Aorta (tissue), 5 donors: Measurements from ENCODE around the gene KIAA0930. TPM values are rescaled to one million over a fixed set of nuclear protein-coding genes. Genes with fewer than 3 reads are reported as not detected.
A peak's percentile ranks its signal among the peaks of the same experiment; 100 is the strongest.

Source experiments
- ATAC-seq: fragments of 200-7000 bp; cut with Tn5 transposase; one replicate; pipeline ENCODE4 v1.9.1; 2022; ENCODE audit warnings: moderate library complexity; ENCODE audit not compliant: low FRiP score
- DNase-seq, 2 donors: peaks; one replicate each; pipeline ENCODE4 v3.0.0-alpha.2; 2020
- H3K27ac ChIP-seq, 2 donors: one replicate each; pipeline ENCODE4 v1.5.1; 2013; ENCODE audit warnings: low read length in 2 of 2, mild to moderate bottlenecking in 2 of 2, moderate library complexity in 2 of 2, control low read depth in 1 of 2, inconsistent platforms in 1 of 2, low read depth in 1 of 2
- H3K27me3 ChIP-seq, 2 donors: one replicate each; pipeline ENCODE4 v1.6.1; 2013; ENCODE audit warnings: control low read depth in 1 of 2, low read length in 1 of 2, mild to moderate bottlenecking in 1 of 2, moderate library complexity in 1 of 2; ENCODE audit not compliant: insufficient read depth in 2 of 2, control insufficient read depth in 1 of 2
- H3K36me3 ChIP-seq, 2 donors: one replicate each; pipeline ENCODE4 v1.6.1; 2013; ENCODE audit warnings: control low read depth in 1 of 2, low read length in 1 of 2, mild to moderate bottlenecking in 1 of 2; ENCODE audit not compliant: insufficient read depth in 2 of 2, control insufficient read depth in 1 of 2
- H3K4me1 ChIP-seq, 2 donors: one replicate each; pipeline ENCODE4 v1.6.1; 2013; ENCODE audit warnings: low read length in 2 of 2, control low read depth in 1 of 2, mild to moderate bottlenecking in 1 of 2, moderate library complexity in 1 of 2; ENCODE audit not compliant: insufficient read depth in 2 of 2, control insufficient read depth in 1 of 2
- H3K4me3 ChIP-seq, 2 donors: one replicate each; pipeline ENCODE4 v1.5.1; 2013; ENCODE audit warnings: low read length in 2 of 2, control low read depth in 1 of 2, mild to moderate bottlenecking in 1 of 2
- H3K9me3 ChIP-seq: one replicate; pipeline ENCODE4 v1.6.1; 2013; ENCODE audit warnings: mild to moderate bottlenecking, low read length; ENCODE audit not compliant: control insufficient read depth
- WGBS, 2 donors: extraction: QIAGEN DNeasy Blood & Tissue Kit; methylation state at CpG; one replicate each; pipeline ENCODE4 v1.1.7; 2013; 5-methylcytosine and 5-hydroxymethylcytosine counted together
- intact Hi-C, 2 donors: fragments of 100-400 bp; cut with DNase I; formaldehyde crosslinking; loops; one replicate each; pipeline versions ENCODE4 v1.14.2 to v1.15.0; 2022
- polyA plus RNA-seq, 2 donors: library from polyadenylated mRNA; stranded (reverse); fragments of 200-250 nt; gene quantifications; one replicate each; pipeline ENCODE4 v1.2.3, GENCODE V29; 2013
- total RNA-seq, 2 donors: library from RNA; stranded (reverse); fragmentation: NEBNext Ultra II Directional; extraction: Animal tissue kit (Norgen Biotek cat#: 25700); gene quantifications; one replicate each; pipeline ENCODE4 v1.2.1, GENCODE V29; 2021
- donor health status: healthy with polysubstance abuse.
- donor health status: Bipolar disorder and iron deficiency.
- donor health status: DM: no; HTN: no; CAD: no.
- donor health status: DM: no; HTN: no; CAD: no.
- donor health status: DM: yes; HTN: yes; CAD: no.

KIAA0930 gene
- total and polyA plus RNA-seq, 4 donors, result 36.6 to 101 (median 65.3) TPM

DNA sequence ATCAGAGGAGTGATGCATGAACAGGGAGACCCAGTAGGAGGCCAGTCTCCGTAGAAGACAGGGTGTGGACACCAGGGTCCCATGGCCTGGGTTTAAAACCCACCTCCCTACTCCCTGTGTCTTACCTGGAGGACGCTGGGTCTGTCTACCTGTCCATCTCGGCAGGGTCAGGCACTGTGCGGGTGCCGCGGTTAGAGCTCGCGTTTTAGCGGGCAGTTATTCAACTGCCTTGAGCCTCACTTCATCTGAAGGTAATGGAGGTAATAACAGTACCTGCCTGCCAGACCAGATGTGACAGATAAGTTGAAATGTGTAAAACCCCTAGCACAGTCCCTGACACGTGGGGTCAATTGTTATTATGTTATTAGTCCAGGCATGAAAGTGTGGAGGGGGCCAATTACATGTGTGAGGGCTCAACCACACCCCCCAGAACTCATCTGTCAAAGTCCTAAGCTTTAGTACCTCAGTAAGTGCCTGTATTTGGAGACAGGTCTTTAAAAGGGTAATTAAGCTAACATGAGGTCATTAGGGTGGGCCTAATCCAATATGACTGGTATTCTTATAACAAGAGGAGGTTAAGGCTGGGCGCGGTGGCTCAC is 35.9 kb upstream of the KIAA0930 start:
- no peak for ATAC-seq
- 90 to 92% methylated on average over 12 of the region's 12 CpGs for WGBS, 2 donors
- intact Hi-C loops, result loop anchor here in 1 of 2 donors (5.0 kb wide), 1 partner anchor 36 kb away; no protein-coding TSS in a partner anchor
- Histone ChIP-seq H3K9me3 (no peaks in the 10 kb centered on the region), H3K4me3 (no peak overlapping the region), H3K27me3 (no peaks in the 10 kb centered on the region), H3K36me3 (no peaks in the 10 kb centered on the region), H3K27ac (no peak overlapping the region), H3K4me1 (no peaks in the 10 kb centered on the region)
- DNase-seq, result peak in 1 of 2 donors; percentile 56

GRCh38 chr22:45273452-45274075 is 32.9 kb upstream of the KIAA0930 start:
- intact Hi-C loops, result loop anchor here in 1 of 2 donors (5.0 kb wide), 1 partner anchor 34 kb away; the partner anchor contains the start of gene FAM118A
- no peak overlapping the region for H3K27ac ChIP-seq
- ATAC-seq, result no peak
- peak in 1 of 2 donors; percentile 63 for DNase-seq
- no peaks in the 10 kb centered on the region for H3K4me1 ChIP-seq
- no peaks in the 10 kb centered on the region for H3K27me3 ChIP-seq
- no peaks in the 10 kb centered on the region for H3K36me3 ChIP-seq
- no peaks in the 10 kb centered on the region for H3K9me3 ChIP-seq
- WGBS, 2 donors, result 85 to 89% methylated on average over 15 of the region's 15 CpGs
- H3K4me3 ChIP-seq, result no peak overlapping the region

DNA sequence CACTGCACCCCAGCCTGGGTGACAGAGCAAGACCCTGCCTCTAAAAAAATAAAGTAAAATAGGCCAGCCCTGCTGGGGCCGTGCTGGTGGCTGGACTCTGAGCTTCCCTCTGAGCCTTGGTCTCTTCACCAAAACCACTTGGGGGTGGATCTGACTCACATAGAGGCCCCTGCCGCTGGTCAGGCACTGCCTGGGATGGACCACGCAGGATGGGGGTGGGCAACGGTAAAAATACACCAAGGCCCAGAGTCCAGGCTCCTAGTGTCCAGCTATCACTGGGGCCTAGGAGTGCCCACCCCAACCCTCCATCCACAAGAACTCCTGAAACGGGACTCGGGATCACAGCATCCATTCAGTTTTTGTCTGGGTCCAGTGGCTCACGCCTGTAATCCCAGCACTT is 31.8 kb upstream of the KIAA0930 start:
- ATAC-seq, result no peak
- 76 to 79% methylated on average over 7 of the region's 7 CpGs for WGBS, 2 donors
- Histone ChIP-seq H3K36me3 (no peaks in the 10 kb centered on the region), H3K9me3 (no peaks in the 10 kb centered on the region), H3K27ac (peak overlapping the region; percentile 91 to 93), H3K4me1 (no peaks in the 10 kb centered on the region), H3K27me3 (no peaks in the 10 kb centered on the region), H3K4me3 (no peak overlapping the region)
- intact Hi-C loops, result loop anchor here in 1 of 2 donors (5.0 kb wide), 1 partner anchor 35 kb away; the partner anchor contains the start of gene FAM118A
- DNase-seq, result peak in 1 of 2 donors; percentile 36

DNA sequence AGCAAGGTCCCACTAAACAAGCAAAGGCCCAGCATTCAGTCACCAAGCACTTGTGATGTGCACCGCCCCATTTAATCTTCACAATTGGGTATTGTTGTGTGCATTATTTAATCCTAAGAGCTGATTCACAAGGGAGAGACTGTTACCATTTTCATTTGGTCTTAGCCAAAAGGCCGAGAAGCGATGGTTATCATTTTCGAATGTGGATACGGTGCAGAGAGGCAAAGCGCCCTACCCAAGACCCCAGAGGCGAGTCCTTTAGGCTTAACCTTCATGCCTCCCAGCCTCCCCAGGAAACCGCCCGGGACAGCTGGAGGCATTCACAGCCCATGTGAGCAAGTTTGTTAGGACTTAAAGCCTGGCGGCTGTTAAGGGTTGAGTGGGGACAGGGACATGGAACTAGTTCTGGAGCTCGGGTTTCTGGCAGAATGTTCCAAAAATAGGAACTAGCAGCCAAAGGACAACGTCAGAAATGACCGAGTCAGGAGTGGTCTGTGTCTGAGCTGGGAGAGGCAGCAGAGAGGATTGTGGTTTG is 31.0 kb upstream of the KIAA0930 start:
- DNase-seq (peak; percentile 72 to 81), ATAC-seq (peak; percentile 12)
- 8 to 9% methylated on average over 13 of the region's 13 CpGs for WGBS, 2 donors
- no peaks in the 10 kb centered on the region for H3K9me3 ChIP-seq
- intact Hi-C loops, result loop anchor here in 1 of 2 donors (5.0 kb wide), 1 partner anchor 36 kb away; the partner anchor contains the start of gene FAM118A
- H3K4me1 ChIP-seq, result no peaks in the 10 kb centered on the region
- H3K4me3 ChIP-seq, result no peak overlapping the region
- H3K36me3 ChIP-seq, result no peaks in the 10 kb centered on the region
- H3K27ac ChIP-seq, result peak overlapping the region; percentile 91 to 93
- no peaks in the 10 kb centered on the region for H3K27me3 ChIP-seq

DNA sequence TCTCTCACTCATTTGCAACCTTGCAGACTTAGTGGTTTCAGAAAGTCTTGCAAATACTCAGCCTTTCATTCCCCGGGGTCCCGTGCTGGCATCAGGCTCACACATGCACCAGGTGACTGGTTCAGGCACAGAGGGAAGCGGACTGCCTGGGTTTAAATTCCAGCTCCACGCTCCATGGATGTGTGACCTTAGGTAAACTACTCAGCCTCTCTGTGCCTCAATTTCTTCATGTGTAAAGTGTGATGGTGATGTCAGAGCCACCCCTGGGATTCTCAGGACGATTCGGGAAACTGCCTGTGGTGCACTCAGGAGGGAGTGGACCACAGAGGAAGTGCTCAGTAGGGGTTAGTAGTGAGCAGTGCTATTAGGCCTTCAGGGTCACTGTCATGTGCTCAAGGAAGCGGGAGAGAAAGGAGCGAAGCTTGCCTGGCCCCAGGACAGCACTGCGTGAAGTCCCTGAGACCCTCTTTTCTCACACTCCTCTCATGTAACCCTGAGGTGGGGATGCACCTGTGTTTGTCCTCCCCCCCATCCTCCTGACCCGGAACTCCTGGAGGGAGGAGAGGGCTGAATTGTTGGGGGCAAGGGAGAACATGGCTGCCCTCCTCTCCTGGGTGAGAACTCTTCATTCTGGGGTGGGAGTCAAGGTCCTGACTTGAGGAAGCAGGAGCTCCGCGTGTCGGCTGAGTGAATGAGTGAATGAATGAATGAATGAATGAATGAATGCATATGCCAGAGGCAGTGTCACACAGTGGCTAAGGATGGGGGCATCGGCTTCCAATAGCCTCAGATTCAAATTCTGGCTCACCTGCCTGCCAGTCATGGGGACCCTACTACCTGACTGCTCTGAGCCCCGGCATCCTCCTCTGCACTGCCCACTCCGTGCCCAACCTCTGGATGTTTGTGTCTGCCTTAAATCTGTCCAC is 29.7 kb upstream of the KIAA0930 start:
- Histone ChIP-seq H3K27me3 (no peaks in the 10 kb centered on the region), H3K4me3 (no peak overlapping the region), H3K9me3 (no peaks in the 10 kb centered on the region), H3K4me1 (no peaks in the 10 kb centered on the region), H3K36me3 (no peaks in the 10 kb centered on the region), H3K27ac (no peak overlapping the region)
- intact Hi-C loops, result loop anchor here in 1 of 2 donors (5.0 kb wide), 1 partner anchor 37 kb away; the partner anchor contains the start of gene FAM118A
- no peak for ATAC-seq
- peak in 1 of 2 donors; percentile 53 for DNase-seq
- WGBS, 2 donors, result 67 to 75% methylated on average over 16 of the region's 16 CpGs

- peak; percentile 94 for ATAC-seq
- no peaks in the 10 kb centered on the region for H3K4me1 ChIP-seq
- H3K36me3 ChIP-seq, result no peaks in the 10 kb centered on the region
- intact Hi-C loops, result loop anchor here (1.0 to 2.0 kb wide), 4 partner anchors 165 to 284 kb away; no protein-coding TSS in a partner anchor
- H3K9me3 ChIP-seq, result no peaks in the 10 kb centered on the region
- H3K27ac ChIP-seq, result peak overlapping the region in 1 of 2 donors; percentile 39
- H3K4me3 ChIP-seq, result peak overlapping the region; percentile 57 to 89
- WGBS, 2 donors, result 1 to 2% methylated on average over 45 to 60 of the region's 60 CpGs
- no peaks in the 10 kb centered on the region for H3K27me3 ChIP-seq
- peak; percentile 89 to 96 for DNase-seq
Observed at GRCh38 chr22:45268958-45269844, 28.5 kb upstream of the KIAA0930 start.

DNA sequence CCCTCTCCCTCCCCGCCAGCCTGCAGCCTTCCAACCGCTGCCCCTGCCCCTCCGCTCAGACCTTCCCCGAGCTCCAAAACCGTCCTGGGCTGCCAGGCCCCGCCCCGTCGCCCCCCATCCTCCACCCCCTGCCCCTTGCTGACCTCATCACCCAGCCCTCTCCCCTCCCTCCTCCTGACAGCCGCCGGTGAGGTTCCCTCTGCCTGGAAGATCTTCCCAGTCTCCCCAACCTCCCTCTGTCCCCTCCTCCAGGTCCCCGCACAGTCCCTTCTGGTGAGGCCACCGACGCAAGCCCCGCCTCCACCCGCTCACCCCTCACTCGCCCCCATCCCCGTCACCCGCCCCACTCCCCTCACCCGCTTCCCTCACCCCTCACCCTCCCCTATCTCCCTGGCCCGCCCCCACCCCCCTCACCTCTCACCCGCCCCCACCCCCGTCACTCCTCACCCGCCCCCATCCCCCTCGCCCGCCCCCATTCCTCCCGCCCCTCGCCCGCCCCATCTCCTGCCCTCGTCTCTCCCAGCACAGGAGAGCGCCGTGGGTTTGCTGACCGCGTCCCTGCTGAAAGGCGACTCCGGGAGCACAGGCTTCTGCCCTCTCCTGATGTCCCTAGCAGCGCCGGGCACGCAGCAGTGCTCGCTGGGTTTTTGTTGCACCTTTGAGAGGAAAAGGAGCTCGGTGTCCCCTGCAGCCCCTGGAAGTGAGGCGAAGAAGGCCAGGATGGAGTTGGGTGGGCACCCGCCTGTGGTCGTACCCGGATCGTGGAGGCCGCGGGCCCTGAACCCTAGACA is 27.7 kb upstream of the KIAA0930 start:
- Histone ChIP-seq H3K27me3 (no peaks in the 10 kb centered on the region), H3K4me1 (no peaks in the 10 kb centered on the region), H3K4me3 (peak overlapping the region; percentile 57 to 89), H3K36me3 (no peaks in the 10 kb centered on the region), H3K9me3 (no peaks in the 10 kb centered on the region), H3K27ac (peak overlapping the region in 1 of 2 donors; percentile 39)
- 1% methylated on average over 40 to 47 of the region's 47 CpGs for WGBS, 2 donors
- ATAC-seq (peak; percentile 20), DNase-seq (peak in 1 of 2 donors; percentile 80)
- intact Hi-C loops, result loop anchor here (2.0 kb wide), 2 partner anchors 166 to 284 kb away; no protein-coding TSS in a partner anchor
